OCI-LY1 (cell line): ENCODE measurements around the gene RAD21L1.

ENCODE experiments used
- H2AFZ ChIP-seq: fragments of 200-600 bp; sonication (generic), shearing (Covaris generic); 2 replicates; pipeline ENCODE4 v1.6.0; 2014; ENCODE audit warnings: antibody characterized with exemption, mild to moderate bottlenecking, low read length
- H3F3A ChIP-seq: fragments of 200-600 bp; sonication (generic), shearing (Covaris generic); 2 replicates; pipeline ENCODE4 v1.6.0; 2014; ENCODE audit warnings: mild to moderate bottlenecking, antibody characterized with exemption, low read length, moderate library complexity; ENCODE audit not compliant: insufficient read depth
- H3K27ac ChIP-seq: fragments of 200-600 bp; sonication (generic); 2 replicates; pipeline ENCODE4 v1.5.1; 2014; ENCODE audit warnings: low read length, mixed run types, mild to moderate bottlenecking, low read depth; ENCODE audit not compliant: poor library complexity, severe bottlenecking
- H3K27me3 ChIP-seq: fragments of 200-600 bp; sonication (generic); 2 replicates; pipeline ENCODE4 v1.6.0; 2014; ENCODE audit warnings: antibody characterized with exemption, mild to moderate bottlenecking, low read length, moderate library complexity; ENCODE audit not compliant: insufficient read depth
- H3K36me3 ChIP-seq: fragments of 200-600 bp; sonication (generic); 2 replicates; pipeline ENCODE4 v1.6.1; 2014; ENCODE audit warnings: mild to moderate bottlenecking, antibody characterized with exemption, low read length, moderate library complexity, mixed read lengths; ENCODE audit not compliant: insufficient read depth
- H3K4me1 ChIP-seq: fragments of 200-600 bp; sonication (generic); 2 replicates; pipeline ENCODE4 v1.5.1; 2014; ENCODE audit warnings: mild to moderate bottlenecking, low read length, moderate library complexity; ENCODE audit not compliant: insufficient read depth, severe bottlenecking
- H3K4me2 ChIP-seq: fragments of 200-600 bp; sonication (generic), shearing (Covaris generic); 2 replicates; pipeline ENCODE4 v1.6.1; 2014; ENCODE audit warnings: low read length
- H3K4me3 ChIP-seq: fragments of 200-600 bp; sonication (generic); 2 replicates; pipeline ENCODE4 v1.5.1; 2014; ENCODE audit warnings: low read length, low read depth, mild to moderate bottlenecking, mixed read lengths; ENCODE audit not compliant: poor library complexity, severe bottlenecking
- H3K79me2 ChIP-seq: fragments of 200-600 bp; shearing (Covaris generic); 2 replicates; pipeline ENCODE4 v1.6.1; 2016; ENCODE audit warnings: mixed run types, low read length, mixed read lengths; ENCODE audit not compliant: insufficient read depth
- H3K9ac ChIP-seq: fragments of 200-600 bp; sonication (generic), shearing (Covaris generic); 2 replicates; pipeline ENCODE4 v1.6.1; 2014; ENCODE audit warnings: mild to moderate bottlenecking, low read length, mixed read lengths
- H3K9me2 ChIP-seq: fragments of 200-600 bp; sonication (generic), shearing (Covaris generic); 2 replicates; pipeline ENCODE4 v1.6.1; 2014; ENCODE audit warnings: low read depth, mild to moderate bottlenecking, low read length, mixed read lengths
- H3K9me3 ChIP-seq: fragments of 200-600 bp; shearing (Covaris generic); 2 replicates; pipeline ENCODE4 v1.6.1; 2014; ENCODE audit warnings: low read length, mixed read lengths
- H4K20me1 ChIP-seq: fragments of 200-600 bp; sonication (generic), shearing (Covaris generic); 2 replicates; pipeline ENCODE4 v1.6.0; 2016; ENCODE audit warnings: mild to moderate bottlenecking, low read length; ENCODE audit not compliant: insufficient read depth
- EZH2 ChIP-seq: fragments of 200-600 bp; sonication (generic), shearing (Covaris generic); IDR thresholded peaks from 2 replicates; pipeline ENCODE4 v1.8.0; 2017; ENCODE audit warnings: borderline replicate concordance, mixed run types, mild to moderate bottlenecking, antibody characterized with exemption, low read length, moderate library complexity, mixed read lengths
- TF ChIP-seq, protein P1 (sequence below): fragments of 200-600 bp; sonication (generic), shearing (Covaris generic); IDR thresholded peaks from 2 replicates; pipeline ENCODE4 v1.5.1; 2017; ENCODE audit warnings: mild to moderate bottlenecking, antibody characterized with exemption, low read length, moderate library complexity, mixed read lengths

RAD21L1 gene

DNA sequence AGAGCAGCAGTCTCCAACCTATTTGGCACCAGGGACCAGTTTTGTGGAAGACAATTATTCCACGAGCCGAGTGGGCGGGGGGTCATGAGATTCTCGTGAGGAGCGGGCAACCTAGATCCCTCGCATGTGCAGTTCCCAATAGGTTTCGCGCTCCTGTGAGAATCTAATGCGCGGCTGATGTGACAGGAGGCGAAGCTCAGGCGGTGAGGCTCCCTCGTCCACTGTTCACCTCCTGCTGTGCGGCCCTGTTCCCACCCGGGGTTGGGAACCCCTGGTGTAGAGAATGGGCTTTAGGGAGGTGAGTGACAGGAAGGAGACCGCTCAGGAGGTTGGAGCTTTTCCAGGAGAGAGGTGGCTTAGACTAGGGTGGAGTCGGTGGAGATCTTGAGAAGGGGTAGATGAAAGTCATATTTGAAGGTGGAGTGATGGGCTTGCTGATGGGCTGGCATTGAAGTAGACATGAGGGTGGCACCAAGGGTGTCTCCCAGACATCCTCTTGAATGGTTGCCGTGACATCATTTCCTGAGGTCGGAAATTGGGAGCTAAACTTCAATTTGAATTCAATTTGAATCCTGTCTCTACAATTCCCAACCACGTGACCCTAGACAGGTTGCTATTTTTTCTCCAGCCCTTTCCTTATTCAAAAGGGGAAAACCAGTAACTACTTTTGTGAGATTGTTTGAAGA, 1.5 kb upstream of the RAD21L1 start:
- H3K36me3 ChIP-seq = no peaks in the 10 kb centered on the region
- H3K4me2 ChIP-seq = no peak overlapping the region
- H4K20me1 ChIP-seq = no peaks in the 10 kb centered on the region
- no peak for TF ChIP-seq EZH2
- TF ChIP-seq, protein P1, sequence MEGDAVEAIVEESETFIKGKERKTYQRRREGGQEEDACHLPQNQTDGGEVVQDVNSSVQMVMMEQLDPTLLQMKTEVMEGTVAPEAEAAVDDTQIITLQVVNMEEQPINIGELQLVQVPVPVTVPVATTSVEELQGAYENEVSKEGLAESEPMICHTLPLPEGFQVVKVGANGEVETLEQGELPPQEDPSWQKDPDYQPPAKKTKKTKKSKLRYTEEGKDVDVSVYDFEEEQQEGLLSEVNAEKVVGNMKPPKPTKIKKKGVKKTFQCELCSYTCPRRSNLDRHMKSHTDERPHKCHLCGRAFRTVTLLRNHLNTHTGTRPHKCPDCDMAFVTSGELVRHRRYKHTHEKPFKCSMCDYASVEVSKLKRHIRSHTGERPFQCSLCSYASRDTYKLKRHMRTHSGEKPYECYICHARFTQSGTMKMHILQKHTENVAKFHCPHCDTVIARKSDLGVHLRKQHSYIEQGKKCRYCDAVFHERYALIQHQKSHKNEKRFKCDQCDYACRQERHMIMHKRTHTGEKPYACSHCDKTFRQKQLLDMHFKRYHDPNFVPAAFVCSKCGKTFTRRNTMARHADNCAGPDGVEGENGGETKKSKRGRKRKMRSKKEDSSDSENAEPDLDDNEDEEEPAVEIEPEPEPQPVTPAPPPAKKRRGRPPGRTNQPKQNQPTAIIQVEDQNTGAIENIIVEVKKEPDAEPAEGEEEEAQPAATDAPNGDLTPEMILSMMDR = no peak
- no peaks in the 10 kb centered on the region for H3F3A ChIP-seq
- H3K79me2 ChIP-seq = no peaks in the 10 kb centered on the region
- H3K4me1 ChIP-seq = no peaks in the 10 kb centered on the region
- no peak overlapping the region for H3K4me3 ChIP-seq
- no peaks in the 10 kb centered on the region for H3K9me2 ChIP-seq
- H3K27ac ChIP-seq = no peak overlapping the region
- H2AFZ ChIP-seq = no peak overlapping the region
- H3K9ac ChIP-seq = no peak overlapping the region
- no peaks in the 10 kb centered on the region for H3K27me3 ChIP-seq
- H3K9me3 ChIP-seq = no peaks in the 10 kb centered on the region

- H2AFZ ChIP-seq = no peak overlapping the region
- no peaks in the 10 kb centered on the region for H3K9me3 ChIP-seq
- no peak overlapping the region for H3K4me3 ChIP-seq
- TF ChIP-seq, protein P1 = no peak
- TF ChIP-seq EZH2 = no peak
- no peak overlapping the region for H3K4me2 ChIP-seq
- no peaks in the 10 kb centered on the region for H3K79me2 ChIP-seq
- H4K20me1 ChIP-seq = no peaks in the 10 kb centered on the region
- no peaks in the 10 kb centered on the region for H3K9me2 ChIP-seq
- H3K4me1 ChIP-seq = no peaks in the 10 kb centered on the region
- no peaks in the 10 kb centered on the region for H3F3A ChIP-seq
- H3K36me3 ChIP-seq = no peaks in the 10 kb centered on the region
- H3K27ac ChIP-seq = no peak overlapping the region
- no peaks in the 10 kb centered on the region for H3K27me3 ChIP-seq
- H3K9ac ChIP-seq = no peak overlapping the region
Observed at GRCh38 chr20:1225263-1225782, 521 bp upstream of the RAD21L1 start.

GRCh38 chr20:1229541-1229940, 3.7 kb downstream of the RAD21L1 start:
- Histone ChIP-seq H3F3A (no peaks in the 10 kb centered on the region), H3K79me2 (no peaks in the 10 kb centered on the region), H3K27me3 (no peaks in the 10 kb centered on the region), H2AFZ (no peak overlapping the region), H3K9ac (no peak overlapping the region), H4K20me1 (no peaks in the 10 kb centered on the region), H3K36me3 (no peaks in the 10 kb centered on the region), H3K9me2 (no peaks in the 10 kb centered on the region), H3K4me3 (no peak overlapping the region), H3K4me1 (no peaks in the 10 kb centered on the region), H3K4me2 (no peak overlapping the region), H3K27ac (no peak overlapping the region), H3K9me3 (no peaks in the 10 kb centered on the region)
- TF ChIP-seq, protein P1 = no peak
- no peak for TF ChIP-seq EZH2
